HepG2 (cell line): ENCODE measurements around the gene HDGFL3. TPM values are rescaled to one million over a fixed set of nuclear protein-coding genes. Genes with fewer than 3 reads are reported as not detected.

Experiments
- ATAC-seq: fragments of 200-7000 bp; cut with Tn5 transposase; 3 replicates; pipeline ENCODE4 v1.9.1; 2020; ENCODE audit warnings: mild to moderate bottlenecking, moderate library complexity
- BruUV-seq: library from RNA; stranded (reverse); fragments of 400-500 nt; replicated peaks from 2 replicates; lab custom pipeline; 2021; lab: Mats Ljungman, UMichigan
- CTCF ChIA-PET: fragments of 300-600 bp; formaldehyde crosslinking; extraction: SDS; loops from one replicate; lab custom pipeline; 2021; ENCODE audit warnings: low total read pairs, inconsistent platforms, low intra/inter-chr PET ratio; lab: Yijun Ruan, JAX
- POLR2A ChIA-PET: fragments of 350-600 bp; sonication (Branson Sonifier 250); formaldehyde crosslinking; loops from one replicate; lab custom pipeline; 2020; ENCODE audit warnings: antibody characterized with exemption, inconsistent platforms; lab: Yijun Ruan, JAX
- DNase-seq: peaks from one replicate; pipeline ENCODE4 v3.0.0-alpha.2; 2015; ENCODE audit warnings: low spot score
- FAIRE-seq: peaks from 3 replicates; lab custom pipeline; 2011; peaks lifted over from hg19 to GRCh38; lab: Jason Lieb, UNC
- H2AFZ ChIP-seq: one replicate; pipeline ENCODE4 v1.6.1; 2011; ENCODE audit warnings: low read length, inconsistent platforms
- H3K27ac ChIP-seq: fragments of 300-600 bp; 3 replicates; pipeline ENCODE4 v1.8.0; 2011; ENCODE audit warnings: mixed run types, mild to moderate bottlenecking, mixed read lengths, low read length, inconsistent platforms; ENCODE audit not compliant: insufficient read depth; ENCODE audit errors: extremely low read length
- H3K27me3 ChIP-seq, 2 experiments: fragments of 200-600 bp in 1 of 2; 2 replicates in 1 of 2; 3 replicates in 1 of 2; pipeline versions ENCODE4 v1.6.0 to v1.8.0; 2011; ENCODE audit warnings: low read length in 2 of 2, mild to moderate bottlenecking in 2 of 2, moderate library complexity in 2 of 2, inconsistent platforms in 1 of 2; ENCODE audit not compliant: insufficient read depth in 2 of 2, control insufficient read depth in 1 of 2
- H3K36me3 ChIP-seq, 2 experiments: fragments of 200-600 bp in 1 of 2; replicated peaks in 1 of 2; 2 replicates in 1 of 2; 3 replicates in 1 of 2; pipeline versions ENCODE4 v1.5.1 to v1.8.0; 2011; ENCODE audit warnings: low read length in 2 of 2, inconsistent platforms in 1 of 2; ENCODE audit not compliant: insufficient read depth in 2 of 2, control insufficient read depth in 1 of 2
- H3K4me1 ChIP-seq: 2 replicates; pipeline ENCODE4 v1.5.1; 2012; ENCODE audit warnings: low read length, inconsistent platforms; ENCODE audit not compliant: insufficient read depth
- H3K4me2 ChIP-seq: 2 replicates; pipeline ENCODE4 v1.6.0; 2011; ENCODE audit warnings: low read depth, low read length, inconsistent platforms
- H3K4me3 ChIP-seq, 3 experiments: fragments of 200-600 bp in 1 of 3; sonication (generic), shearing (Covaris generic) in 1 of 3; replicated peaks in 1 of 3; 2 replicates each; pipeline ENCODE4 v1.5.1; 2011 to 2016; ENCODE audit warnings: low read length in 3 of 3, inconsistent platforms in 2 of 3, low read depth in 2 of 3, mild to moderate bottlenecking in 2 of 3, control low read depth in 1 of 3, mixed read lengths in 1 of 3; ENCODE audit not compliant: insufficient read depth in 1 of 3
- H3K79me2 ChIP-seq: one replicate; pipeline ENCODE4 v1.6.1; 2011; ENCODE audit warnings: low read length, inconsistent platforms; ENCODE audit not compliant: insufficient read depth
- H3K9ac ChIP-seq: 2 replicates; pipeline ENCODE4 v1.6.0; 2011; ENCODE audit warnings: mild to moderate bottlenecking, low read depth, low read length, inconsistent platforms; ENCODE audit not compliant: insufficient read depth
- H3K9me3 ChIP-seq: 2 replicates; pipeline ENCODE4 v1.5.1; 2012; ENCODE audit warnings: mild to moderate bottlenecking, low read length
- H4K20me1 ChIP-seq: 2 replicates; pipeline ENCODE4 v1.6.0; 2011; ENCODE audit warnings: inconsistent platforms, mild to moderate bottlenecking, low read length, moderate library complexity; ENCODE audit not compliant: insufficient read depth
- HOXA7 ChIP-seq: sonication (generic); formaldehyde crosslinking; IDR thresholded peaks from 2 replicates; pipeline ENCODE4 v1.8.1; 2022; ENCODE audit warnings: mild to moderate bottlenecking, missing genetic modification reagents, moderate library complexity
- ZNF232 ChIP-seq: sonication (generic); formaldehyde crosslinking; IDR thresholded peaks from 2 replicates; pipeline ENCODE4 v1.4.0; 2020; ENCODE audit warnings: missing genetic modification reagents, borderline replicate concordance
- WGBS: methylation state at CpG from one replicate; pipeline ENCODE4 v1.1.6; 2017; ENCODE audit warnings: low lambda C conversion rate; 5-methylcytosine and 5-hydroxymethylcytosine counted together
- in situ Hi-C: cut with HindIII; loops from 2 replicates; pipeline ENCODE4 v1.10.0; 2017; ENCODE audit warnings: low pct_unique_long_range_greater_than_20kb; ENCODE audit not compliant: extremely low pct_ligation_motif_present
- intact Hi-C: fragments of 100-400 bp; cut with micrococcal nuclease; formaldehyde crosslinking; loops from one replicate; pipeline ENCODE4 v1.10.0; 2022; ENCODE audit not compliant: unreplicated experiment
- polyA plus RNA-seq, 8 experiments: library from polyadenylated mRNA; depleted of rRNA in 3 of 8; stranded (reverse) in 7 of 8; unstranded in 1 of 8; fragments of >200 nt; fragmentation: Illumina TruSeq in 4 of 8; extraction: Trizol in 4 of 8; gene quantifications; 2 replicates each; pipeline versions ENCODE4 v1.2.1 to v1.2.3, GENCODE V29; 2011 to 2016; ENCODE audit warnings: low read depth in 4 of 8, missing spikeins in 1 of 8, mixed read lengths in 1 of 8; ENCODE audit not compliant: insufficient read depth in 1 of 8
- total RNA-seq, 5 experiments: library from RNA; depleted of rRNA; stranded (reverse); fragments of >200 nt; fragmentation: Illumina TruSeq; extraction: Trizol; gene quantifications; 2 replicates each; pipeline ENCODE4 v1.2.3, GENCODE V29; 2016; ENCODE audit warnings: low read depth in 1 of 5
- TF ChIP-seq, protein P1 (sequence below): sonication (generic); formaldehyde crosslinking; IDR thresholded peaks from 2 replicates; pipeline ENCODE4 v1.5.0; 2020; ENCODE audit warnings: missing genetic modification reagents
- TF ChIP-seq, protein P2 (sequence below): sonication (generic); formaldehyde crosslinking; IDR thresholded peaks from 2 replicates; pipeline ENCODE4 v1.5.1; 2020; ENCODE audit warnings: mild to moderate bottlenecking, missing genetic modification reagents, borderline replicate concordance

Gene HDGFL3
- total and polyA plus RNA-seq, 2 of the 13 experiments (the other 11 are each of a cell fraction or from before 2014, with no cell fraction given): 0.07 to 0.09 TPM

DNA sequence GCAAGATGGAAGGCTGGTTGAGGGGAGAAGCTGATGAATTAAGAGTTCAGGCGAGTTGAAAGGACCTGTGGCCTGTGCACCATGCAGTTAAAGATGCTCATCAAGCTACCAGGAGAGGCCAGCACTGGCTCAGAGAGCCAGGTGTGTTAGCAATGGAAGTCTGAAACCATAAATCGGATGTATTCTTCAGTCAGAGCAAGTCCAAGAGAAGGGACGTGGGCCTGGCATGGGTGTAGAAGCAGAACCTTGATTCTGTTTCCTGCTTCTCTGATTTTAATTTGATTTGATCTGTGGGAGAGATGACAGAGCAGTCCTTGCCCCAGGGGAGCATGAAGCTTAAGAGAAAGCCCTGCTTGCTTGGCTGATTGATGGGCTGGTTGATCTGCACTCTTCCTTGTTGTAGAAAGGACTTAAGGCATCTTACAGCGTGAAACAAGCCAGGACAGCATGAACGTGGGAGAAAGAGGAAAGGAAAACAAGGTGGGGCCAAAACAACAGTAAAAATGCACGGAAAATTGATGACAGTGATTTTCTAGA, 89.3 kb downstream of the HDGFL3 start:
- ChIA-PET CTCF (no interaction called here), POLR2A (no interaction called here)
- no peak overlapping the region for H2AFZ ChIP-seq
- no peaks in the 10 kb centered on the region for H3K9me3 ChIP-seq
- no TSS peak for BruUV-seq
- no peaks in the 10 kb centered on the region for H3K4me1 ChIP-seq
- no peaks in the 10 kb centered on the region for H3K36me3 ChIP-seq
- intact Hi-C loops (no loop called here), in situ Hi-C loops (no loop called here)
- no peak overlapping the region for H3K27ac ChIP-seq
- H3K27me3 ChIP-seq: peaks cover 2 to 44% of the 10 kb centered on the region in 2 experiments; a peak in 3 of 5 replicates
- WGBS: 1% methylated on average over 6 of the region's 6 CpGs
- no peaks in the 10 kb centered on the region for H4K20me1 ChIP-seq
- no peak overlapping the region for H3K4me3 ChIP-seq
- H3K9ac ChIP-seq: no peak overlapping the region
- FAIRE-seq (no peak), ATAC-seq (no peak; the same call in 2 of the 3 replicates), DNase-seq (no peak)
- no peaks in the 10 kb centered on the region for H3K79me2 ChIP-seq
- TF ChIP-seq ZNF232 (CRISPR knock-in tag): no peak
- TF ChIP-seq, protein P1, sequence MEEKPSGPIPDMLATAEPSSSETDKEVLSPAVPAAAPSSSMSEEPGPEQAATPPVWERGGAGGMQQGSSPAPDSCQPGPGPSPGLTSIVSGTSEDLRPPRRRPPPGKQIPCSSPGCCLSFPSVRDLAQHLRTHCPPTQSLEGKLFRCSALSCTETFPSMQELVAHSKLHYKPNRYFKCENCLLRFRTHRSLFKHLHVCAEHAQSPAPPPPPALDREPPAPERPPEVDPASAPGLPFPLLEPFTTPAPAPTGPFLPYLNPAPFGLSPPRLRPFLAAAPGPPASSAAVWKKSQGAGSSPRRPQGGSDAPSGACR: no peak
- TF ChIP-seq, protein P2, sequence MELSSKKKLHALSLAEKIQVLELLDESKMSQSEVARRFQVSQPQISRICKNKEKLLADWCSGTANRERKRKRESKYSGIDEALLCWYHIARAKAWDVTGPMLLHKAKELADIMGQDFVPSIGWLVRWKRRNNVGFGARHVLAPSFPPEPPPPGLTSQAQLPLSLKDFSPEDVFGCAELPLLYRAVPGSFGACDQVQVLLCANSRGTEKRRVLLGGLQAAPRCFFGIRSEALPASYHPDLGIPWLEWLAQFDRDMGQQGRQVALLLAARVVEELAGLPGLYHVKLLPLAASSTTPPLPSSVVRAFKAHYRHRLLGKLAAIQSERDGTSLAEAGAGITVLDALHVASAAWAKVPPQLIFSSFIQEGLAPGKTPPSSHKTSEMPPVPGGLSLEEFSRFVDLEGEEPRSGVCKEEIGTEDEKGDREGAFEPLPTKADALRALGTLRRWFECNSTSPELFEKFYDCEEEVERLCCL (CRISPR knock-in tag): no peak
- no peak for TF ChIP-seq HOXA7 (CRISPR knock-in tag)
- TF ChIP-seq, all 625 proteins: peak for 0
- no peak overlapping the region for H3K4me2 ChIP-seq
